Epidermal melanocyte (primary cell): ENCODE measurements around the gene PIK3CG.
"Not testable (repeated sequence)": the region's sequence is repeated elsewhere in the genome, so short reads cannot be mapped to it uniquely, and the experiment has no call there.

Experiments used
- DNase-seq: peaks from one replicate; pipeline ENCODE4 v3.0.0; 2011; ENCODE audit warnings: low spot score; ENCODE audit not compliant: insufficient read length

PIK3CG gene

GRCh38 chr7:106865130-106866041, at the start of gene PIK3CG:
Gene PIK3CG (plus strand): TSS chr7:106865282. CDS start chr7:106867562, 2,280 bp downstream.
- DNase-seq, result no peak

- no peak for DNase-seq
These were observed 48.0 kb upstream of the PIK3CG start for GRCh38 chr7:106817098-106817497.

- no peak for DNase-seq
These were observed 46.3 kb upstream of the PIK3CG start for GRCh38 chr7:106818736-106819135.

- DNase-seq, result no peak
These were observed 45.5 kb upstream of the PIK3CG start for GRCh38 chr7:106819546-106819945.

- DNase-seq, result no peak
These were observed 44.5 kb upstream of the PIK3CG start for GRCh38 chr7:106820321-106821217.

- DNase-seq, result no peak
These were observed 41.5 kb upstream of the PIK3CG start for GRCh38 chr7:106823631-106824030.

- no peak for DNase-seq
These were observed 40.6 kb upstream of the PIK3CG start for GRCh38 chr7:106824458-106824857.

- no peak for DNase-seq
These were observed 37.5 kb upstream of the PIK3CG start for GRCh38 chr7:106827626-106828025.

- DNase-seq, result no peak
These were observed 35.6 kb upstream of the PIK3CG start for GRCh38 chr7:106829496-106829895.

GRCh38 chr7:106830896-106831295, 34.2 kb upstream of the PIK3CG start:
- not testable (repeated sequence) for DNase-seq

- no peak for DNase-seq
These were observed 28.3 kb upstream of the PIK3CG start for GRCh38 chr7:106836816-106837215.

GRCh38 chr7:106839511-106839910, 25.6 kb upstream of the PIK3CG start:
- no peak for DNase-seq

- DNase-seq, result no peak
These were observed 24.7 kb upstream of the PIK3CG start for GRCh38 chr7:106840342-106840741.

- DNase-seq, result no peak
These were observed 23.1 kb upstream of the PIK3CG start for GRCh38 chr7:106841896-106842390.

GRCh38 chr7:106844279-106844997, 20.6 kb upstream of the PIK3CG start:
- no peak for DNase-seq

- DNase-seq, result no peak
These were observed 17.0 kb upstream of the PIK3CG start for GRCh38 chr7:106848049-106848448.

- no peak for DNase-seq
These were observed 16.1 kb upstream of the PIK3CG start for GRCh38 chr7:106848851-106849442.

- DNase-seq, result not testable (repeated sequence)
These were observed 13.4 kb upstream of the PIK3CG start for GRCh38 chr7:106851632-106852031.

GRCh38 chr7:106853250-106853908, 11.7 kb upstream of the PIK3CG start:
- DNase-seq, result no peak

- no peak for DNase-seq
These were observed 9.4 kb upstream of the PIK3CG start for GRCh38 chr7:106855540-106856132.
